Muscle layer of duodenum (tissue), 2 donors: ENCODE results near the gene DHRS4.
"Not testable (repeated sequence)": the region's sequence is repeated elsewhere in the genome, so short reads cannot be mapped to it uniquely, and the experiment has no call there.

Experiments
- H3K27ac ChIP-seq: one replicate; pipeline ENCODE4 v1.7.0; 2013; ENCODE audit warnings: mild to moderate bottlenecking, low read length
- H3K27me3 ChIP-seq: one replicate; pipeline ENCODE4 v1.7.0; 2013; ENCODE audit warnings: low read depth, mild to moderate bottlenecking, control low read depth, low read length
- H3K36me3 ChIP-seq, 2 donors: one replicate each; pipeline ENCODE4 v1.7.0; 2013; ENCODE audit warnings: low read length in 2 of 2, control low read depth in 1 of 2, mild to moderate bottlenecking in 1 of 2; ENCODE audit not compliant: insufficient read depth in 2 of 2, control insufficient read depth in 1 of 2
- H3K4me1 ChIP-seq, 2 donors: one replicate each; pipeline ENCODE4 v1.7.0; 2013; ENCODE audit warnings: low read length in 2 of 2, mild to moderate bottlenecking in 2 of 2, control low read depth in 1 of 2, moderate library complexity in 1 of 2; ENCODE audit not compliant: insufficient read depth in 2 of 2, control insufficient read depth in 1 of 2
- H3K4me3 ChIP-seq, 2 donors: one replicate each; pipeline ENCODE4 v1.7.0; 2013; ENCODE audit warnings: low read length in 2 of 2, low read depth in 1 of 2, mild to moderate bottlenecking in 1 of 2
- H3K9me3 ChIP-seq, 2 donors: one replicate each; pipeline ENCODE4 v1.7.0; 2013; ENCODE audit warnings: low read length in 2 of 2, control low read depth in 1 of 2, mild to moderate bottlenecking in 1 of 2; ENCODE audit not compliant: control insufficient read depth in 1 of 2
- donor health status: healthy.

DHRS4 gene

DNA sequence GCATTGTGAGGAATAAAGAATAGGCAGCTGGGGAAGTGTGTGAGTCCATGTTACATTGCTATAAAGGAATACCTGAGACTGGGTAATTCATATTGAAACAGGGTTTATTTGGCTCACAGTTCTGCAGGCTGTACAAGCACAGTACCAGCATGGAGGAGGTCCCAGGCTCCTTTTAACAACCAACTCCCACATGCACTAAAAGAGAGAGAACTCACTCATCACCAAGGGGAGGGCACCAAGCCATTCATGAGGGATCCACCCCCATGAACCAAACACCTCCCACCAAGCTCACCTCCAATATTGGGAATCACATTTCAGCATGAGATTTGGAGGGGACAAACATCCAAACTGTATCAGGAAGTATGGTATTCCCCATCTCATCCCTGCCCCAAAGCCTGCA lies 11.9 kb upstream of the DHRS4 start:
- H3K27me3 ChIP-seq = no peaks in the 10 kb centered on the region
- no peak overlapping the region for H3K27ac ChIP-seq
- H3K4me3 ChIP-seq = no peak overlapping the region
- no peaks in the 10 kb centered on the region for H3K4me1 ChIP-seq
- H3K36me3 ChIP-seq = peaks cover 0 to 16% of the 10 kb centered on the region in 2 donors
- H3K9me3 ChIP-seq = no peaks in the 10 kb centered on the region

DNA sequence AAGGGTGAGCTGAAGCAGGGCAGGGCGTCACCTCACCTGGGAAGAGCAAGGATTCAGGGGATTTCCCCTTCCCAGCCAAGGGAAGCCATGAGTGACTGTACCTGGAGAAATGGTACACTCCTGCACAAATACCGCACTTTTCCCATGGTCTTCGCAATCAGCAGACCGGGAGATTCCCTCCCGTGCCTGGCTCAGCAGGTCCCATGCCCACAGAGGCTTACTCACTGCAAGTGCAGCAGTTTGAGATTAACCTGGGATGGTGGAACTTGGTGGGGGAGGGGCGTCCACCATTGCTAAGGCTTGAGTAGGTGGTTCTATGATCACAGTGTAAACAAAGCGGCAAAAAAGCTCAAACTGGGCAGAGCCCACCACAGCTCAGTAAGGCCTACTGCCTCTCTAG lies 11.0 kb upstream of the DHRS4 start:
- H3K27ac ChIP-seq = no peak overlapping the region
- H3K9me3 ChIP-seq = no peaks in the 10 kb centered on the region
- no peaks in the 10 kb centered on the region for H3K4me1 ChIP-seq

GRCh38 chr14:23949069-23949468 lies 4.5 kb upstream of the DHRS4 start:
- H3K9me3 ChIP-seq, H3K27ac ChIP-seq, H3K4me3 ChIP-seq, H3K27me3 ChIP-seq, H3K4me1 ChIP-seq, H3K36me3 ChIP-seq: not testable (repeated sequence)

More for the DNA sequence above, 11.0 kb upstream of the DHRS4 start:
- H3K27me3 ChIP-seq = no peaks in the 10 kb centered on the region
- no peak overlapping the region for H3K4me3 ChIP-seq
- peaks cover 0 to 16% of the 10 kb centered on the region in 2 donors for H3K36me3 ChIP-seq

- Histone ChIP-seq H3K27me3 (no peaks in the 10 kb centered on the region), H3K4me3 (no peak overlapping the region), H3K4me1 (peaks cover 0 to 9% of the 10 kb centered on the region in 2 donors), H3K27ac (no peak overlapping the region), H3K9me3 (no peaks in the 10 kb centered on the region), H3K36me3 (no peaks in the 10 kb centered on the region)
Measured at GRCh38 chr14:23950411-23951135, 3.0 kb upstream of the DHRS4 start.

DNA sequence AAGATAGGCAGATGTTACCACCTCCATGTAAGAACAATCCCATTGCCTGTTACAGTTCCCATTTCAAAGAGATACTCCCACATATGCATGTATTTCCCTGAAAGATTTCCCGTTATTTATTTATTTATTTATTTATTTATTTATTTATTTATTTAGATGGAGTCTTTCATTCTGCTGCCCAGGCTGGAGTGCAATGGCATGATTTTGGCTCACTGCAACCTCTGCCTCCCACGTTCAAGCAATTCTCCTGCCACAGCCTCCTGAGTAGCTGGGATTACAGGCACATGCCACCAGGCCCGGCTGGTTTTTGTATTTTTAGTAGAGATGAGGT lies 2.5 kb upstream of the DHRS4 start:
- not testable (repeated sequence) for H3K27ac ChIP-seq, H3K4me3 ChIP-seq, H3K36me3 ChIP-seq, H3K4me1 ChIP-seq, H3K9me3 ChIP-seq, H3K27me3 ChIP-seq

GRCh38 chr14:23951590-23952201 lies 1.9 kb upstream of the DHRS4 start:
- Histone ChIP-seq H3K4me3 (no peak overlapping the region), H3K9me3 (no peaks in the 10 kb centered on the region), H3K27ac (no peak overlapping the region), H3K4me1 (peaks cover 0 to 9% of the 10 kb centered on the region in 2 donors), H3K27me3 (no peaks in the 10 kb centered on the region), H3K36me3 (no peaks in the 10 kb centered on the region)

GRCh38 chr14:23953116-23953463 lies 480 bp upstream of the DHRS4 start:
- H3K36me3 ChIP-seq, H3K4me1 ChIP-seq, H3K27me3 ChIP-seq, H3K27ac ChIP-seq, H3K9me3 ChIP-seq: not testable (repeated sequence)
- peak overlapping the region; percentile 89 to 94 for H3K4me3 ChIP-seq

DNA sequence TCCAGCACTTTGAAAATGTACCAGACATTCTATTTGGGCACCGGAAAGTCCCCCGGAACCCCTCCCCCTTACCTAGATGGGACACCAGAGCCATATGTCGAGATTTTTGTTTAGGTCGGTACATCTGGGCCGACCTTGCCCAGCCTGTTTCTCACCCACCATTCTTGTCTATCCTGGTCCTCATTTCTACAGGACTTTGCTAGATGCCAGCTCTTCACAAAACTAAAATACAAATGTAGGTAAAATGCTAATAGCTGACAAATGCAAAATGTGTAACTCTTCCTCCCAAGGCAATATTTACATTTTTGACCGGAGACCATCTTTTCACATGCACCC lies 677 bp downstream of the DHRS4 start:
- H3K4me1 ChIP-seq, H3K27me3 ChIP-seq, H3K9me3 ChIP-seq, H3K36me3 ChIP-seq: not testable (repeated sequence)
- Histone ChIP-seq H3K4me3 (peak overlapping the region; percentile 89 to 94), H3K27ac (peak overlapping the region; percentile 82)

GRCh38 chr14:23954965-23955364 lies 1.4 kb downstream of the DHRS4 start:
- not testable (repeated sequence) for H3K27ac ChIP-seq, H3K27me3 ChIP-seq, H3K4me3 ChIP-seq

DNA sequence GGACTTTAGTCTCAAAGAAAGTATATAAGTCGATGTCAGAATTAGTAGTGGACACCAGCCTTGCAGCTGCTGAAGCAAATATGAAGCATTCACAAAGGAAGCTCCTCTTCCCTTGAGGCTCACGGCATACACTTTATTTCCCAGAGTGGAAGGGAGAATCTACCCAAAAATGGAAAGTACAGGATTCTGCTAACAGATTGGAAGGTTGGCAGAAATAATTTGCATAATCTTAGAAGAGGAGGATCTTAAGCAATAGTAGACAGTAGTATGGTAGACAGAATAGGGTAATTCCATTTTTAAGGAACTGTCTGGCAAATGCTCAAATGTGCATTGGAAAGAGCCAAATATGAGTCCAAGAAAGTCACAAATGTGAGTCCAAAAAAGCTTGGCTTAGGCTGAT lies 2.2 kb downstream of the DHRS4 start:
- H3K4me1 ChIP-seq, H3K27ac ChIP-seq, H3K4me3 ChIP-seq, H3K27me3 ChIP-seq, H3K9me3 ChIP-seq, H3K36me3 ChIP-seq: not testable (repeated sequence)

More at GRCh38 chr14:23954965-23955364, 1.4 kb downstream of the DHRS4 start:
- H3K4me1 ChIP-seq, H3K36me3 ChIP-seq, H3K9me3 ChIP-seq: not testable (repeated sequence)

DNA sequence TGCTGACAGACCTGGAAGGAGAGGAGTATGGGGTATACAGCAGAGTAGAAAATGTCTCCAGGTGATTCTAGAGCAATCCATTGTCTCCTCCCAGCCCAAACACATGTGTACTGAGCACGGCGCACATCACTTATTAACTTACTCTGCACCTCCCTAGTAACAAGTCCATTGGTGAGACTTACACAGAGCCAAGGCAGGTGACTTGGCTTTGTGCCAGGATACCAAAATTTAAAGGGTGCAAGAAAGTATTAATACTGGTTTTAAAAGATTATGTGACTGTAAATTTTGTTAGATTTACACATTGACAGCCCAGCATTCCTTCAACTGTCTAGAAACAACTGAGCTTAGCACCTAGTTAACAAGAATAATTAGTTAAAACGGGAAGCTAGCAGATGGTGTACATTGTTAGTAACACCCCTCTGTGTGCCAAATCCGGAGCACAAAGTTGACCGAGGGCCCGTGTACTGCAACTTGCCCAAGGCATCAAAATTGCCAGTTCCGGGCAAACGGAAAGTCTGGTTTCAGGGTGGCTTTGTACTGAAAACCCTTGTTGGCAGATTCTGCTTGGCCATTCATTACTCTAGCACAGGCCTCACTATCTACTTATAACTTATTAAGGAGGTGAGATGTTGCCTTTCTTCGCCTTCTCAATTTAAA lies 4.5 kb downstream of the DHRS4 start:
- not testable (repeated sequence) for H3K27me3 ChIP-seq, H3K9me3 ChIP-seq, H3K4me3 ChIP-seq, H3K27ac ChIP-seq, H3K36me3 ChIP-seq, H3K4me1 ChIP-seq

GRCh38 chr14:23960899-23961298 lies 7.3 kb downstream of the DHRS4 start:
- not testable (repeated sequence) for H3K4me1 ChIP-seq, H3K4me3 ChIP-seq, H3K36me3 ChIP-seq, H3K9me3 ChIP-seq, H3K27me3 ChIP-seq, H3K27ac ChIP-seq
